Stimulated activated CD4-positive, alpha-beta T cell treated with anti-CD3 and anti-CD28 coated beads, Interleukin-1b, Interleukin-23, amount 100 ng/mL, for 24 hours (primary cell): ENCODE measurements around the gene CAMKMT.

Experiments used
- DNase-seq, 4 experiments: peaks; one replicate each; pipeline ENCODE4 v3.0.0-alpha.2; 2020; ENCODE audit warnings: low read depth in 4 of 4, low spot score in 1 of 4

Gene CAMKMT

DNA sequence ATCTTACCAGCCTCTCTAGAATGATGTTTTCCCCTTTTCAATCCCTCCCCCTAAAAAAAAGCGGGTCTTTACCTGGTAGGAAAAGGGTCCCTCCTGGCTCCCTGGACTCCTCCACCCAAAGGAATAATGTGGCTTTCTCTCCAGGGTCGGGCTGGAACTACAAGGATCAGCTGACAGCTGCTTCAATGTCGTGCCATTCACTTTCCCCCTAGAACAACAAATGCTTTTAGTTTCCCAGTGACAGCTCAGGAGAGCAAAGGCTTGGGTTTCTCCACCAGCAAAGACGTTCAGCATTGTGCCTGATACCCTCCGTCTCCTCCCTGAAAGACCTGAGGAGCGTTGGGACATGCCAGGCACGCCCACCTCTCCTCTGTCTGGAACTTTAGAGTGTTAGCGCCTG, 405.9 kb downstream of the CAMKMT start:
- DNase-seq = no peak

GRCh38 chr2:44768438-44769236, 406.9 kb downstream of the CAMKMT start:
- no peak for DNase-seq

DNA sequence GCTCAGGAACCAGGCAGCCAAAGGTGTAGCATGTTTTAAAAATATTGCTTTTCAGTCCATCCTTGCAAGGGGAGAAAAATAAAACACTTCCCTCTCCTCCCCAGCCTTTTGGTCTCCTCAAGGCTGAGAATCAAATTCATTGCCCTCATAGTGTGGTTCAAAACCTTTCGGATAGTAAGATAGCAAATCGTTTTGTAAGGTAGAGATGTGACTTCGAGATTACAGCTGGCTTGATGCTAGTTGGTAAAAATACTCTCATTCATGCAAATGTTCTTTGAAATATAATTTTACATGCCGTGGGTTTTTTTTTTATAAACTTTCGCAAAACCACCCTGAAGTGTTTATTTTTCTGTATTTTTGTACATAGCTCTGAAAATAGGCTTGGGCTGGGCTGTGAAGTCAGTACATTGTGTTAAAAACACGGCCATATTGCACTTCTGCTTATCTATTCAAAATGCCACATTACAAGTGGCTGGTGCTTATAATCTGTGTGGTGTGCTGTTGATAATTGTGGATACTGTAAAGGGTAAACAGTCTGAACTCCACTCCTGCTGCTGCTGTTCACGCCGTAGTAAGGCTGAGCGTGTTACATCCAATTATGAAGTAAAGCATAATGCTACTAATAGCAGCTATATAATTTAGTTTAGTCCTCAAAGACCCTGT, 407.7 kb downstream of the CAMKMT start:
- no peak for DNase-seq

GRCh38 chr2:44770221-44771195, 408.8 kb downstream of the CAMKMT start:
- no peak for DNase-seq

GRCh38 chr2:44771522-44771921, 409.8 kb downstream of the CAMKMT start:
- DNase-seq = no peak

GRCh38 chr2:44772131-44772530, 410.4 kb downstream of the CAMKMT start:
- no peak for DNase-seq

DNA sequence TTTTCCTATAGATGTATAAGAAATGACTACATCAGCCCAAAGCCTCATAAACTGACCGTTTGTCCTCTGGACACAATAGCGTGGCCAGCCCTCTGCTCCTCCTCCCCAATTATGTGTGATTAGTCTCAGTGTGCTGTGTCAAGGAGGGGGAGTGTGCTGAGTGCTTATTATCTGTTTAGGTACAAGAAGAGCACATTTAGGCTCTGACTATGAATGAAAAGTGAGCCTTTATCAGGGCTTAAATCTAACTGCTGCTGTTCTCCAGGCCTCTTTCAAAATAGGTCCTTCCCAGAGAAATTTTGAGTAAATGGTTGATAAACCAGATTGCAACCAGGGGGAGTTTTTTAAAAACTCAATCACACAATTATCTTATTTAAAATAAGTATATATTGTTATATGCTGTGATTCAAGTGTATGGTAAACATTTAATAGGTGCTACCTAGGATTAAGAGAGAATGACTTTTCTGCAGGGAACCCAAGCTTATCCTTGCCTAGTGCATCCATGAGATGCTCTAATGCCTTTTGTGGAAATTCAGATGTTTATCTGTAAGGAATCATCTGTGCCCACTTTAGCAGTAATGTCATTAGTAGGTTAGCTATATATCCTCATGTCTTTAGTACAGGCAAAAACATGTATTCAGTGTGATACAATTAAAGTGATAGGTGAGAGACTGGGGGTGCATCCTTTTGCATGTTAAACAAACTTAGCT, 411.1 kb downstream of the CAMKMT start:
- no peak for DNase-seq

DNA sequence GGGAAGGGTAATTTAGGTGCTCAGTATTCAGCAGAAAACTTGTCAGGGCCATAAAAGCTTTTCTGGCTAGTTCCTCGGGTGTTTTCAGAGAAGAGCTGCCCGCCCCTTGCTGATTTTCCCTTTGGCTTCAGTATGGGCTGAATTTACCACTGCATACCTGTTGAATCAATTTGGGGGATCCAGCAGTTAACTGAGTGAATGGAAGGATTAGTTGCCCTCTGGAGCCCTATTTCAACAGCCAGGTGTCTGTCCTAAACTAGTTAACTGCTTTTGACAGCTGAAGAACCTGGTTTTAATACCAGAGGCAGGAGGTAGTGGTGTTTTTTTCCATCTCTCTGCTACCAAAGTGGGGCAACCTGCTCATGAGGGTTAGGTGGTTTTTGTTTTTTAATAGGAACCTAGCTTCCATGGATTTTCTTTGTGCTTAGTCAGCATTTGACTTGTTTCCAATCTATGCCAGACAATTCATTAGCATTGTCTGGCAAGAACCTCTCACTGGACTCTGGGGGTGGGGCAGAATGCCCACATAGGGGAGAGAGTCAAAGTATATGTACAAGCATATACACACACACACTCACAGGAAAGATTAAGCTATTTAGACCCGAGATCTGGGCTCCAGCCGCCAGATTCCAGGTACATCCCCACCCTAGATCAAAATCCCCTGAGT, 413.2 kb downstream of the CAMKMT start:
- no peak for DNase-seq

DNA sequence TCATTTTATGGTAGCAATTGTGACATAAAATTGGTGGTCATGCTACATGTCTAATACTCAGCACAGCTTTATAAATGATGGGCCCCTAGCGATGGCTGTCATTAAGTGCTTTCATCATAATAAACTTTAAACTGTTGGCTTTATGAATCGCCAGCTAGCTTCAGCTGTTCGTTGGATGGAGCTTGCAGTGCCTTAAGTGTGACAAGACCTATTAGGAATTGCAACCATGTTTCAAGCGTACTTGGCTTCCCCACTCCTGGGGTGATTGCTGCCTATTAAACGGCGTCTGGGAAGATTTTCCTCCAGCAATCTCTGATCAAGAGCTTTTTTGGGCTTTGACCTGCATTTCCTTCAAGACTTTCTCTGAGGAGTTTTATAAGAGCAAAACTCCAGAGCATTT, 415.3 kb downstream of the CAMKMT start:
- no peak for DNase-seq

DNA sequence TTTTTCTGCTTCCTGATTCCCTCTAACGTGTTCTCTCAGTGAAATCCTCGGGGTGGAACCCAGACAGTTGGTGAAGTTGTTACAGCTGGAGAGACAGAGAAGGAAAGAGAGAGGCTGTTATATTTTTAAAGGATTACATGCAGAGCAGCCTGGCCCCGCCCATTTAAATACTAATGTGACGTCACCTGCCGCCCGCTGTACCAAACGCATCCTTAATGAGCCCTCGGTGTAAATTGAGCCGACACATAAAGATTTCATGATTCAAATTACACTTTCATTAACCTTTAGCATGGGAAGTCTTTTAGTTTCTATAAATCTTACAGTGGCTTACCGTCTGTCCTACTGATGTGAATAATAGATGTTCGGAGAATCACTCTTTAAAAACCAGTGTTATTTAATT, 415.8 kb downstream of the CAMKMT start:
- DNase-seq = no peak

- no peak for DNase-seq
These were observed 416.5 kb downstream of the CAMKMT start for GRCh38 chr2:44778221-44778654.

DNA sequence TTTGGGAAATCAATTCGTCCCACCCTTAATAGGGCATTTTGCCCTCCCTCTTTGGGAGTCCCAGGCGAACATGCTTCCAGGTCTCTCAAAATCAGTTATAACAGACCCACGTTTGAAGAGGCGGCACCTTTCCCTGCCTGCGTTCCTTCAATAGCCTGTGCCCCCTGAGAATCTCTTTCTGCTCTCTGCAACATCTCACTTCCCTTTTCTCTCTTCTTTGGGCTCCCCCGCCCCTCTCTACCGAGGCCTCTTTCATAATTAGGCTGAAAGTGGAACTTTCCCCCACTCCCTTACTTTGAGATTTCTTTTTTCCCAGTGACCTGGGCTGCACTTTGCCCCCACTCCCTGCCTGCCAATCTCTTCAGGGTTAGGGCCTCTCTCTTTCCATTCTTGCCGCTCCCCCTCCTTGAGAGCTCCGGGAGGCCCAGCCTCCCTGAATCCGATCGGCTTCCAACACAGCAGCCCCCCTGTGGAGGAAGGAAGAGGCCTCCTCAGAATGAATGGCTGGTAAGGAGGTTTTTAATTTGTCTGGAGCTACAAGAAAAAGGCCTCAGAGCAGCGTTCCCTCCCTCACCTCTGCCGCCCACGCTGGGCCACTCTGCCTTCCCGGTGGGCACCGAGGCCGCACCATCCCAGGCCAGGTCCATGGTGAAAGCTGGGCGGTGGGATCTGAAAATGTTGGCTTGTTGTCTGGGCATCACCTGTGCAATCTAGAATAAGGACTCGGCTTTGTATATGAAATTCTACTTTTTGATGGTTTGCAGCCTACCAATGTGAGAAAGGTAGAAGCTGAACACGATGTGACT, 417.1 kb downstream of the CAMKMT start:
- no peak for DNase-seq

- DNase-seq = no peak
These were observed 418.0 kb downstream of the CAMKMT start for GRCh38 chr2:44779793-44780192.

DNA sequence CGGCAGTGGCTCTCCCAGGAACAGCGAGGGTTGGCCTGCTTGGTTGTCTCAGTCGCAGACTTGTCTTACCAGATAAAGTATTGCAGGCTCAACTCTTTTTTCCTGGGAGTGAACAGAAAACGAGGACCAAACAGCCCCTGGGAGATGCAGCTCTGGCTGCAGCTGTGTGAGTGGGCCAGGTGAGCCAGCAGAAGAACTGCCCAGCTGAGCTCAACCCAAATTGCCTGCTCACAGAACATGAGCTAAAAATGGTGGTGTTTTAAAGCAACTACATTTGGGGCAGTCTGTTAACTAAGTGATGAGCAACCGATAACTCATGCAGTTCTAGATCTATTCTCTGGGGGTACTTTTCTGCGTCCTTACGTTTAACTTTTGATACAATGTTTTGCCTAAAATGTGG, 418.7 kb downstream of the CAMKMT start:
- DNase-seq = no peak

DNA sequence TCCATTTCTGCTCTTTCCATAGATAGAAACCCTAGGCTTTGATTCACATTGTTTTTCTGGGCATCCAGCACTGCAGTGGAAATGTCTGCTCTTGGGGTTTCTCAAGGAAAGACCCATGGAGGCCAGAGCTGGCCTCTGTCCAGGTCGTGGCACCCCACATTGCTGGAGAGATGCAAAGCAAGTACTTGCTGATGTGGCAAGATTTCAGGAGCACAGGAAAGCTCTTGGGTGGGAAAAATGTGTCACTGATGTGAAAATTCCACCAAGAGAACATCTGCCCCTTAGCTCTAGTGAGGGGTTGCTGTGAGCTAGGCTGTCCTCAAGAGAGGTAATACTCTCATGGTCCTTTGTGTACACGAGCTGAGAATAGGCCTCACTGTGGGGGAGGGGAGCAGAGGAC, 423.7 kb downstream of the CAMKMT start:
- DNase-seq = no peak

DNA sequence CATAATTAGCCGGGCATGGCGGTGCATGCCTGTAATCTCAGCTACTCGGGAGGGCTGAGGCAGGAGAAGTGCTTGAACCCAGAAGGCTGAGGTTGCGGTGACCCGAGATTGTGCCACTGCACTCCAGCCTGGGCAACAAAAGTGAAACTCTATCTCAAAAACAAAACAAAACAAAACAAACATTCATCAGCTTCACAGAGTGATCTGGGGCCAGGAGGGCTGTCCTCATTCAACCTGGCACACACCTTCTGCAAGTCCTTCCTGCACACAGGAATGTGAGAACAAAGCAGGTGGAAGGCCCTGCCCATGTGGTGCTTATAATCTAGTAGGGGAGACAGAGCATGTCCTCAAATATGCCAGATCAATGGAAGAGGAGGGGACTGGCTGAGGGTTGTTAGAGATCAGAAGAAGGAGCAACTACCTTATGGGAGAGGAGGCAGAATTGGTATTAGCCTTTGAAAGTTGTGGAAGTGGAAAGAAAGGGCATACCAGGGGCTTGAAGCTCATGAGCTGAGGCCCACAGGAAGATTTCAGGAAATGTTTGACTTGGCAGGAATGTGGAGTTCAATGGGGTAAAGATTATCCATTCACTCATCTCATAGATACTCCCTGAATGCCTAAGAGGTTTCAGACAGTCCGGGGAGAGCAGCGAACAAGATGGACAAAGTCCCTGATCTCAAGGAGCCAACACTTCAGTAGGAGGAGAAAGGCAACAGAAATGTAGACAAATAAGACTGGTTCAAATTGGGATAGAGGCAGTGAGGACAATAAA, 424.5 kb downstream of the CAMKMT start:
- DNase-seq = no peak

GRCh38 chr2:44786817-44787214, 425.1 kb downstream of the CAMKMT start:
- DNase-seq = no peak

DNA sequence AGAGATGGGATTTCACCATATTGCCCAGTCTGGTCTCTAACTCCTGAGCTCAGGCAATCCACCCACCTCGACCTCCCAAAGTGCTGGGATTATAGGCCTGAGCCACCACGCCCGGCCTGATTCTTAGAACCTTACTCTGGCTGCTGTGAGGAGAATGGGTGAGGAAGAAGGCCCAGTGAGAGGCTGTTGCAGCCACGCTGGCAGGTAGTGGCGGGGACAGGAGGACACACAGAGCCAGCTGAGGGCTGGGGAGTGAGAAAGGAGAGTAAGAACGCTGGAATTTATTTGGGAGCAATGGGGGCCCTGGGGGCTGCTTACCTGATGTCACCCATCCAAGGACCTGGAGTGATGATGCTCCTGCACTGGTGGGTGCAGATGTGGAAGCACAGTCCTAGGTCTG, 425.9 kb downstream of the CAMKMT start:
- no peak for DNase-seq

- no peak for DNase-seq
These were observed 427.7 kb downstream of the CAMKMT start for GRCh38 chr2:44789446-44789845.
